Caco-2 (cell line): ENCODE results near the gene MAML2. TPM values are rescaled to one million over a fixed set of nuclear protein-coding genes. Genes with fewer than 3 reads are reported as not detected.

Experiments
- BruUV-seq: library from RNA; stranded (reverse); fragments of 400-500 nt; replicated peaks from 2 replicates; lab custom pipeline; 2021; lab: Mats Ljungman, UMichigan
- CTCF ChIA-PET: fragments of 300-600 bp; sonication (Branson Sonifier 250); formaldehyde crosslinking; loops from one replicate; lab custom pipeline; 2022; ENCODE audit warnings: antibody characterized with exemption; lab: Charles Lee
- POLR2A ChIA-PET: fragments of 300-600 bp; sonication (Branson Sonifier 250); formaldehyde crosslinking; loops from one replicate; lab custom pipeline; 2022; ENCODE audit warnings: antibody characterized with exemption; lab: Charles Lee
- DNase-seq, 2 experiments: peaks; one replicate each; pipeline versions ENCODE4 v3.0.0 to v3.0.0-alpha.2; 2020 to 2022
- H3K27me3 ChIP-seq: replicated peaks from 2 replicates; pipeline ENCODE4 v1.6.0; 2011; ENCODE audit warnings: low read length; ENCODE audit not compliant: control insufficient read depth, insufficient read depth
- H3K36me3 ChIP-seq: 2 replicates; pipeline ENCODE4 v1.5.1; 2011; ENCODE audit warnings: low read length; ENCODE audit not compliant: control insufficient read depth, insufficient read depth
- H3K4me1 ChIP-seq: fragments of 250-450 bp; sonication (Bioruptor Pico); 2 replicates; pipeline ENCODE4 v1.5.1; 2020; ENCODE audit warnings: mild to moderate bottlenecking
- H3K4me3 ChIP-seq: 2 replicates; pipeline ENCODE4 v1.5.1; 2011; ENCODE audit warnings: low read depth, mild to moderate bottlenecking, control low read depth, low read length
- H3K9me3 ChIP-seq: fragments of 250-450 bp; sonication (Bioruptor Pico); 2 replicates; pipeline ENCODE4 v1.5.1; 2020; ENCODE audit warnings: mild to moderate bottlenecking, moderate library complexity
- H3K27ac Mint-ChIP-seq: one replicate; pipeline ENCODE4 v1.8.0; 2022; ENCODE audit warnings: mixed read lengths; ENCODE audit not compliant: unreplicated experiment
- H3K27me3 Mint-ChIP-seq: one replicate; pipeline ENCODE4 v1.8.0; 2022; ENCODE audit warnings: mixed read lengths; ENCODE audit not compliant: insufficient read depth, unreplicated experiment
- H3K36me3 Mint-ChIP-seq: one replicate; pipeline ENCODE4 v1.8.0; 2022; ENCODE audit warnings: mild to moderate bottlenecking, mixed read lengths; ENCODE audit not compliant: insufficient read depth, unreplicated experiment
- H3K4me1 Mint-ChIP-seq: one replicate; pipeline ENCODE4 v1.8.0; 2022; ENCODE audit warnings: low read depth, mixed read lengths; ENCODE audit not compliant: unreplicated experiment
- H3K4me3 Mint-ChIP-seq: one replicate; pipeline ENCODE4 v1.8.0; 2022; ENCODE audit warnings: mild to moderate bottlenecking, moderate library complexity, mixed read lengths; ENCODE audit not compliant: unreplicated experiment
- H3K9me3 Mint-ChIP-seq: one replicate; pipeline ENCODE4 v1.8.0; 2022; ENCODE audit warnings: mixed read lengths; ENCODE audit not compliant: unreplicated experiment
- CTCF ChIP-seq, 2 experiments: fragments of 200-600 bp in 1 of 2; IDR thresholded peaks; 1 replicate in 1 of 2; 2 replicates in 1 of 2; pipeline versions ENCODE4 v1.5.1 to v1.8.0; 2011 to 2022; ENCODE audit warnings: antibody characterized with exemption in 1 of 2, control low read depth in 1 of 2, inconsistent platforms in 1 of 2, low read depth in 1 of 2, low read length in 1 of 2, mild to moderate bottlenecking in 1 of 2, moderate library complexity in 1 of 2; ENCODE audit not compliant: insufficient read depth in 1 of 2, severe bottlenecking in 1 of 2, unreplicated experiment in 1 of 2
- intact Hi-C: fragments of 100-400 bp; cut with micrococcal nuclease; formaldehyde crosslinking; loops from one replicate; pipeline ENCODE4 v1.10.0; 2022; ENCODE audit not compliant: unreplicated experiment
- total RNA-seq: library from RNA; stranded (reverse); gene quantifications from 2 replicates; pipeline ENCODE4 v1.2.3, GENCODE V29; 2022

Gene MAML2
- total RNA-seq, 1 experiment from 2014 or later: 11.5 TPM

GRCh38 chr11:96044747-96045146 is 298.2 kb downstream of the MAML2 start:
- H3K4me1 ChIP-seq: peaks cover 18% of the 10 kb centered on the region
- POLR2A ChIA-PET: no interaction called here
- CTCF ChIA-PET: no interaction called here
- H3K9me3 ChIP-seq: 0 out of 2 replicates have a peak, but pooled peaks cover 4% of the 10 kb centered on the region
- no peaks in the 10 kb centered on the region for H3K27me3 ChIP-seq
- BruUV-seq: no TSS peak
- peaks cover 1% of the 10 kb centered on the region; the same call in 1 of the 2 replicates for H3K36me3 ChIP-seq
- DNase-seq: no peak
- no peaks in the 10 kb centered on the region for H3K9me3 Mint-ChIP-seq
- no peak overlapping the region for H3K27ac Mint-ChIP-seq
- H3K36me3 Mint-ChIP-seq: peaks cover 5% of the 10 kb centered on the region
- no peak overlapping the region for H3K4me3 ChIP-seq
- H3K27me3 Mint-ChIP-seq: no peaks in the 10 kb centered on the region
- H3K4me3 Mint-ChIP-seq: no peak overlapping the region
- TF ChIP-seq CTCF (IDR thresholded peaks at IDR 0.05; ENCODE audit: insufficient read depth in 1 of 2, low read depth in 1 of 2, low read length in 1 of 2, severe bottlenecking in 1 of 2, unreplicated experiment in 1 of 2): no peak
- intact Hi-C loops: no loop called here
- peaks cover 23% of the 10 kb centered on the region for H3K4me1 Mint-ChIP-seq

GRCh38 chr11:96044311-96044710 is 298.7 kb downstream of the MAML2 start:
- Mint-ChIP-seq H3K9me3 (no peaks in the 10 kb centered on the region), H3K4me3 (no peak overlapping the region), H3K27ac (no peak overlapping the region), H3K27me3 (no peaks in the 10 kb centered on the region), H3K4me1 (peaks cover 19% of the 10 kb centered on the region), H3K36me3 (peaks cover 5% of the 10 kb centered on the region)
- CTCF ChIA-PET: no interaction called here
- no peak overlapping the region for H3K4me3 ChIP-seq
- H3K36me3 ChIP-seq: peaks cover 1% of the 10 kb centered on the region; the same call in 1 of the 2 replicates
- DNase-seq: no peak
- intact Hi-C loops: no loop called here
- no peaks in the 10 kb centered on the region for H3K27me3 ChIP-seq
- no peak for TF ChIP-seq CTCF (IDR thresholded peaks at IDR 0.05; ENCODE audit: insufficient read depth in 1 of 2, low read depth in 1 of 2, low read length in 1 of 2, severe bottlenecking in 1 of 2, unreplicated experiment in 1 of 2)
- POLR2A ChIA-PET: no interaction called here
- BruUV-seq: no TSS peak
- peaks cover 13% of the 10 kb centered on the region for H3K4me1 ChIP-seq
- 0 out of 2 replicates have a peak, but pooled peaks cover 2% of the 10 kb centered on the region for H3K9me3 ChIP-seq

- CTCF ChIA-PET: no interaction called here
- H3K27ac Mint-ChIP-seq: no peak overlapping the region
Measured at GRCh38 chr11:96043291-96043690, 299.7 kb downstream of the MAML2 start.

More at GRCh38 chr11:96043291-96043690, 299.7 kb downstream of the MAML2 start:
- DNase-seq: no peak
- no peak overlapping the region for H3K4me3 Mint-ChIP-seq
- H3K27me3 Mint-ChIP-seq: no peaks in the 10 kb centered on the region
- no TSS peak for BruUV-seq
- POLR2A ChIA-PET: interaction anchor here (0.7 kb wide), 1 partner anchor 200 kb away, joined by 16 read pairs; no protein-coding TSS in a partner anchor
- Histone ChIP-seq H3K9me3 (no peaks in the 10 kb centered on the region), H3K4me1 (0 out of 2 replicates have a peak, but pooled peaks cover 6% of the 10 kb centered on the region), H3K36me3 (peaks cover 1% of the 10 kb centered on the region; the same call in 1 of the 2 replicates), H3K27me3 (no peaks in the 10 kb centered on the region), H3K4me3 (no peak overlapping the region)
- no peak for TF ChIP-seq CTCF (IDR thresholded peaks at IDR 0.05; ENCODE audit: insufficient read depth in 1 of 2, low read depth in 1 of 2, low read length in 1 of 2, severe bottlenecking in 1 of 2, unreplicated experiment in 1 of 2)
- intact Hi-C loops: no loop called here
- H3K9me3 Mint-ChIP-seq: no peaks in the 10 kb centered on the region
- H3K36me3 Mint-ChIP-seq: peaks cover 5% of the 10 kb centered on the region
- peaks cover 19% of the 10 kb centered on the region for H3K4me1 Mint-ChIP-seq
